Measurements from ENCODE around the gene MAP3K8.

GRCh38 chr10:30460121-30460520 is 26.1 kb downstream of the MAP3K8 start:
- no peak for TF ChIP-seq CTCF (IDR thresholded peaks at IDR 0.05)
- TF ChIP-seq EP300 (IDR thresholded peaks at IDR 0.05), result no peak

Data from tibial nerve (tissue), 4 donors.